SIG-M5 (cell line): Measurements from ENCODE around the gene ZNF768.

ENCODE experiments used
- DNase-seq: peaks from one replicate; lab custom pipeline; 2025; lab: John Stamatoyannopoulos, UW

The ZNF768 gene

GRCh38 chr16:30526137-30526822 is at the start of gene ZNF768:
Gene ZNF768, minus strand, starts transcription at chr16:30526566. Its CDS starts 153 bp downstream, at chr16:30526413.
- no peak for DNase-seq

DNA sequence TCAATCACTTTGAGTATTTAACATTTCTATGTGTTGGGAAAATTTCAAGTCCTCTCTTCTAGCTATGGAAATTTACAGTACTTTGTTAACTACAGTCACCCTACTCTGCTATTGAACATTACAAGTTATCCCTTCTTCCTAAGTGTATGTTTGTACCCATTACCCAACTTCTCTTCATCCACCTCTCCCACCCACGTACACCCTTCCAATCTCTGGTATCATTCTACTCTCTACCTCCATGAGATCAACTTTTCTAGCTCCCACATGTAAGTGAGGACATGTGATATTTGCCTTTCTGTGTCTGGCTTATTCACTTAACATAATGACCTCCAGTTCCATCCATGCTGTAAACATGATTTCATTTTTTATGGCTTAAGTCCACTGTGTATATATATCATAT is 48.3 kb upstream of the ZNF768 start:
- no peak for DNase-seq

DNA sequence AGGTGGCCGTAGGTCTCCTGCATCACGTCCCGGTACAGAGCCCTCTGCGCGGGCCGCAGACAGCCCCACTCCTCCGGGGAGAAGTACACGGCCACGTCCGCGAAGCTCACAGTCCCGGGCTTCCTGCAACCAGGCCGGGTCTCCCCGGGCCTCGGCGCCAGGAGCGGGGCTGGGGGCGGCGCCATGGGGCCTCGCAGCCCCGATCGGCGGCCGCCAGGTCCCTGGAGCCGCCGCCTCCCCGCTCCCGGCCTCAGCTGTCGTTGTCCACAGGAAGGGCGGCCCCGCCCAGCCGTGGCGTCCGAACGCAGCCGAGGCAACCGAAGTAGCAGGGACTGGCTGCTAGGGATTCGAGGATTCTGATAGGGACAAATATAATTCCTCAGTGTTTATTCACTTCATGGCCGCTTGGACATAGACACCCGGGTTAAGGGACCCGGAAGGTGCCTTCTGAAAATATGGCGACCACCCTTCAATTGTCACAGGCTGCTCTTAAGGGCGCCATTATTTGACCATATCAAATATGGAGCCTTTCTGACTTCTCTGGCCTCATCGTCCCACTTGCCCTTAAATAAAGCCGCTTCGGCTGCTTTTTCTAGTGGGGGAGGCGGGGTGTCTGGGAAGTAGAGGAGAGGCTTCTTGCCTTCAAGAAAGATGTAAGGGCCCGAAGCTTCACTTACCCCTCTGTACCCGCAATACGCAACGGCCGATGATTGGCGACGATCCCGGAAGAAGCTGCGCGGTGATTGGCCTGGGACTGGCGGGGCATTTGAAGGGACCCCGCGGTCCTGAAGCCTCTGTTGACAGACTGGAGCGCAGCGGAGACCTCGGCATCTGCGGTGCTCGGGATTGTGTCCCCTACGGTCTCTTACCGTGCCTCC is 45.3 kb upstream of the ZNF768 start, which contains the start of gene ZNF688:
TSS of gene ZNF688 (minus strand) at position 270 of the 878 bp plus-strand sequence. CDS start at position 185, 85 bp downstream.
- peak; percentile 92 for DNase-seq

DNA sequence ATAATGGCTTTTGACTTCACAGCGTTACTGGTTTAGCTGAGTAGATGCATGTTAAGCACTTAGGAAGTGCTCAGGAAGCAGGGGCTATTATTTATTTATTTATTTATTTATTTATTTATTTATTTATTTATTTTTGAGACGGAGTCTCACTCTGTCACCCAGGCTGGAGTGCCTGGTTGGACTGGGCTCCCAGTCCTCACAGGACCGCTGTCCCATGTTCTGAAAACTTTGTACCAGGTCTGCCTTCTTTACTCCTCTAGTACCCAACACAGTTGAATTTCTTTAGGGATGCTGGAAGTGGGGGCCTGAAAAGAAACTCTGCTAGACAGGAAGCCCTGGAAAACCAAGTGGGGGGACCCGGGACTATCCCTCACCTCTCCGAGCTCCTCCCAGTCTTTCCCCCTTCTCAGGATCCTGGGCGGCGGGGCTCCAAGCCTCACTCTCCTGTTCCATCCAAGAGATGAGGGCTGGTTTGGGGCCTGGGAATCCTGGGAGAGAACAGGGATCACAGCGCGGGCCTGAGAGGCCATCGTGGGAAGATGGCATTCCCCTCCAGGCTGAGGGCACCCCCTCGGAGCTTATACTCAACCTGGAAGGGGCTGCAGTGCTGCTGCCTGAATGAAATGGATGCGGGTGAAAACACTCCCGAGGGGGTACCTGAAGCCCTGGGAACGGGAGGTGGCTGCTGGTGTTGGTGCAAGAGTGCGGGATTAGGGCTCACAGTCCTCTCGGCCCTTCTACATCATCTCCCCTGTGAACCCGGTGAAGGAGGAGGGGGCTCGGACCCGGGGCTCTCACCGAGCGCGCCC is 44.5 kb upstream of the ZNF768 start:
- no peak for DNase-seq

DNA sequence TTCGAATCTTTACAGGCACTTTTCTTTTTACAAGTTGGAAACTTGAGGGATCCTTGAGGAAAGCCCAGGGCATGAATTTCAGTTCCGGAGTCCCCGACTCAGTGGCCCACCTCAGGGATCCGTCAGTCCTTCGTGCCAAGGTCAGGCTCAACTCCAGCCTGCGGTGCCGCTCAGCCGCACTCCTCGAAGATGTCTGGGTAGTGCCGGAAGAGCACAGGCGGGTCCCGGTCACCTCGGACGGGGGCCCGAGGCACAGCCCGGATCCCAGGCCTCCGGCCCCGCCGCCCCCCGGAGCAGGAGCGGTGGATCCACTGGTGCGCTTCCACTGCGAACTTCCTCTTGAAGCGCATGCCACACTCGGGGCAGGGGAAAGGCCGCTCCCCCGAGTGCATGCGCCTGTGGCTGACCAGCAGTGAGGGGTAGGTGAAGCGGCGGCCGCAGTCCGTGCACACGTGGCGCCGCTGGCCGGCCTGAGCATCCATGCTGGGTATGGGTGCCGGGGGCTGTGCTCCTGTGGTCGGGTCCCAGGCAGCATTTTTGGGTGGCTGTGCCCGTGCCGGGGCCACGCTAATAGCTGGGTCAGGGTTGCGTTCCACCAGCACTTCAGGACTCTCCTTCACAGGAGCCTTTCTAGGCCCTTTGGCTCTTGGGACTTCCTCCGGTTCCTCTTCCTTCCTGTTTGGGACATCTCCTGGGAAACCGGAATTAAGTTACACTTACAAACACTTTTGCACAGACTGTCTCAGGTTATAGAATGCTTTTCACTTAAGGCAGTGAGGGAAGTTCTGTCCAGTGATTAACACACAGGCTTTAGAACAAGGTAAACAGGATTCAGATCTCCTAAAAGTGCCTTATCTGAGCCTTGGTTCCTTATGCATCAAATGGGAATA is 43.6 kb upstream of the ZNF768 start:
- DNase-seq: no peak

DNA sequence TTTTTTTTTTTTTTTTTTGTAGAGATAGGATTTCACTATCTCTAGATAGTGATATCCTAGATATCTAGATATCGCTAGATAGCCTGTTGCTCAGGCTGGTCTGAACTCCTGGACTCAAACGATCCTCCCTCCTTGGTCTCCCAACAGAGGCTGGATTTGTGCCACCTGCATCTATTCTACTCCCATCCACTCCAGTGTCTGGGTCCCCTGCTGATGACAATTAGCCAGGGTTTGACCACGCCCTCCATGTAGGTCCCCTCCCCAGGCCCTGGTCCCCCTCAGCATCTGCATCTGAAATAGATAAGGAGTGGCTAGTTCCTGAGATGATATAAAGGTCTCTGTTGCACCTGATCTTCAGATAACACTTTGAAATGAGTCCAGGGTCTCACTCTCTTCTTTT is 42.9 kb upstream of the ZNF768 start:
- DNase-seq: no peak

DNA sequence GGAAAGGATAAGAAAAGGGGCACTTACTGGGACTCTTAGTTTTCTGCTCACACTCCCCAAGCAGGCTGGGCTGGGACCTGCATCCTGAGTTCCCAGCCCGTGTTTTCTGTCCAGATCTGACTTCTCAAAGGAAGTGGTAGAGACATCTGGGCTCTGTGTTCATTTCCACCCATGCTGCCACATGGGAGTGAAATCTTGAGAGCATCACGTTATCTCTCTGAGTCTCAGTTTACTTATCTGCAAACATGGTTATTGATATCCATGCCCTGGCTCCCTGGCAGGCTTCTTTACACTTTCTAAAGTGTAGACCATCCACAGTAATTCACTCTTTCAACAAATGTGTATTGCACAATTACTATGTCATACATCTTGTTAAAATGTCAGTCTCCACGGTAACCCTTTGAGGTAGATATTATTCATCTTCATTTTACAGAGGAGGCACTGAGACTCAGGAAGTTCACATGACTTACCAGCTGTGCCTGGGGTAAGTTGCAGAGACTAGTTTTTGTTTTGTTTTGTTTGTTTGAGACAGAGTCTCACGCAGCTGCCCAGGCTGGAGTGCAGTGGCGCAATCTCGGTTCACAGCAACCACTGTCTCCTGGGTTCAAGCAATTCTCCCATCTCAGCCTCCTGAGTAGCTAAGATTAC is 41.7 kb upstream of the ZNF768 start:
- peak; percentile 67 for DNase-seq

GRCh38 chr16:30567160-30567990 is 41.0 kb upstream of the ZNF768 start:
- DNase-seq: no peak

GRCh38 chr16:30566531-30566930 is 40.2 kb upstream of the ZNF768 start:
- DNase-seq: no peak

DNA sequence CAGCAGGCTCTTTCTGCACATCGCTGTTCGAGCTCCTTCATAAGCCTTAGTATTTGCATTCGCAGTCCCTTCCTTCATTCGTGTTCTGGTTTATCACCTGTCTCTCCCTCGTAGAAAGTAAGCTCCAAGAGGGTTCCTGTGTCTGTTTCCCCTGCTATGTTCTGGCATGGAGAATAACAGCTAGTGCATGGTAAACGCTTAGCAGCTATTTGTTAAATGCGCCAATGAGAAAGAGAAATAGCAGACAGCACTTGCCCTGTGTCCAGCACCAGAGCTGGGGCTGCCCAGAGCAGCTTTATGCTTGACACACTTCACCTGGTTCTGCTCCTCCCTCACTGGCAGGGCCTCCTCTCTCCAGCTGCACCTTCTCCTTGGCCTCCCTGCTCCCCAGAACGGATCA is 39.6 kb upstream of the ZNF768 start:
- DNase-seq: no peak

GRCh38 chr16:30565526-30565925 is 39.2 kb upstream of the ZNF768 start:
- no peak for DNase-seq

DNA sequence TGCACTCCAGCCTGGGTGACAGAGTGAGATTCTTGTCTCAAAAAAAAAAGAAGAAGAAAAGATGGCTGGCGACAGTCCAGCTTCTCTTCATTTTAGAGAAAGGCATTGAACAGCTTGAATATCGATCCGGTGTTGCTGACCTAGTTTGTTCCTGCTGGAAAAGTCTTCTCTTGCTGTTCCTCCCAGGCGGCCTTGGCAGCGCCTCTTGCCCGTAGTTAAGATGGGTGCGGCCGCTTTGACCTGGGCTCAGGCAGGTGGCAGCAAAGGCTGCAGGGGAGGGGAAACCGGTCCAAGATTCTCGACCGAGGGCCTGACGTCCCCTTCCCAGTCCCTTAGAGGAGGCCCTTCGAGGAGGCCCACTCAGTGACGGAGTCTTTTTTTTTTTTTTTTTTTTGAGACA is 35.7 kb upstream of the ZNF768 start:
- DNase-seq: no peak

GRCh38 chr16:30561089-30561816 is 34.9 kb upstream of the ZNF768 start:
- DNase-seq: no peak

- DNase-seq: no peak
Observed at GRCh38 chr16:30559690-30560089, 33.3 kb upstream of the ZNF768 start.

GRCh38 chr16:30558789-30559377 is 32.5 kb upstream of the ZNF768 start:
- DNase-seq: no peak

DNA sequence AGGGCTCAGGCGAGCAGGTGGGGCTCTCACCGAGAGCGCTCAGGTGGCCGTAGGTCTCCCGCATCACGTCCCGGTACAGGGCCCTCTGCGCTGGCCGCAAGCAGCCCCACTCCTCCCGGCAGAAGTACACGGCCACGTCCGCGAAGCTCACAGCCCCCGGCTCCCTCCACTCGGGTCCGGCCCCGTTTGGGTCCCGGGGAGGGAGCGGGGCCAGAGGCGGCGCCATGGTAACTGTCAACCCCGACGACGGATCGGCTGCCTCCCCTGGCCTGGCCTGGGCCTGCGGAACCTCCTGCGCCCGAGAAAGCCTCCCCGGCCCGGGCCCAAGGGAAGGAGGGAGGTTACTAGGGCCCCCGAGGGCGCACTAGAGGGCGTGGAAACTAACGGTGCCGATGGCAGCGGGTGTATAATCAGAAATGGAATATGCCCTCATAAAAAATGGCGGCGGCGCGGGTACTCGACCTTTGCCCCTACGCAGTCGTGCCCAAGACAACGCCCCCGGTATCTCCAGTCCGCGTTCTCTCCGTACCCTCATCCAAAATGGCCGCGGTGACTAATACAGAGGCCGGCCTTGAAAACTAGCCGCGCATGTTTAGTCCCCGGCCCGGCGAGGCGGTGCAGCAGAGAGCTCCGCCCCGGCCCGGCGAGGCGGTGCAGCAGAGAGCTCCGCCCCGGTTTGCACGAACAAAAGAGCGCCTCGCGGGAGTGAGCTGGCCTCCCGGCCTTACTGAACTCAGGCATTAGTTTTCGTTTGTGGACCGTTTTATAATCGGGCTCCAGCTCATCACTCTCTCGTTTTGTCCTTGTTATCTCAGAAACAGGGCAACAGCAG is 31.8 kb upstream of the ZNF768 start, which contains the start of gene ZNF764:
TSS of gene ZNF764 (minus strand) at position 418 of the 832 bp plus-strand sequence. CDS start at position 226, 192 bp downstream.
- DNase-seq: peak; percentile 74

- no peak for DNase-seq
Observed at GRCh38 chr16:30557707-30557956, 31.3 kb upstream of the ZNF768 start.

GRCh38 chr16:30556125-30556473 is 29.7 kb upstream of the ZNF768 start:
- no peak for DNase-seq
